Measurements from ENCODE around the gene CCSAP.

Gene CCSAP

GRCh38 chr1:229285440-229285839 lies 57.4 kb downstream of the CCSAP start:
- no peak for DNase-seq

GRCh38 chr1:229284887-229285286 lies 58.0 kb downstream of the CCSAP start:
- DNase-seq, result no peak

GRCh38 chr1:229283183-229283611 lies 59.6 kb downstream of the CCSAP start:
- no peak for DNase-seq

GRCh38 chr1:229282295-229282823 lies 60.5 kb downstream of the CCSAP start:
- DNase-seq, result no peak

GRCh38 chr1:229281339-229281926 lies 61.4 kb downstream of the CCSAP start:
- no peak for DNase-seq

- no peak for DNase-seq
Measured at GRCh38 chr1:229280921-229281320, 61.9 kb downstream of the CCSAP start.

GRCh38 chr1:229280037-229280828 lies 62.6 kb downstream of the CCSAP start:
- peak; percentile 67 for DNase-seq

GRCh38 chr1:229279242-229279641 lies 63.6 kb downstream of the CCSAP start:
- DNase-seq, result no peak

GRCh38 chr1:229278120-229278741 lies 64.6 kb downstream of the CCSAP start:
- DNase-seq, result no peak

- DNase-seq, result no peak
Measured at GRCh38 chr1:229275005-229275404, 67.8 kb downstream of the CCSAP start.

GRCh38 chr1:229273507-229274232 lies 69.2 kb downstream of the CCSAP start:
- DNase-seq, result peak; percentile 20

GRCh38 chr1:229272164-229273158 lies 70.4 kb downstream of the CCSAP start:
- DNase-seq, result no peak

- DNase-seq, result peak; percentile 71
Measured at GRCh38 chr1:229271448-229272159, 71.2 kb downstream of the CCSAP start.

Data from OCI-M1 (cell line).